ENCODE measurements around the gene USP49.

The USP49 gene

GRCh38 chr6:41877051-41877680, 18.0 kb downstream of the USP49 start:
- no peak for DNase-seq

GRCh38 chr6:41874741-41875140, 20.4 kb downstream of the USP49 start:
- no peak for DNase-seq

- no peak for DNase-seq
Observed at GRCh38 chr6:41872147-41872546, 23.0 kb downstream of the USP49 start.

DNA sequence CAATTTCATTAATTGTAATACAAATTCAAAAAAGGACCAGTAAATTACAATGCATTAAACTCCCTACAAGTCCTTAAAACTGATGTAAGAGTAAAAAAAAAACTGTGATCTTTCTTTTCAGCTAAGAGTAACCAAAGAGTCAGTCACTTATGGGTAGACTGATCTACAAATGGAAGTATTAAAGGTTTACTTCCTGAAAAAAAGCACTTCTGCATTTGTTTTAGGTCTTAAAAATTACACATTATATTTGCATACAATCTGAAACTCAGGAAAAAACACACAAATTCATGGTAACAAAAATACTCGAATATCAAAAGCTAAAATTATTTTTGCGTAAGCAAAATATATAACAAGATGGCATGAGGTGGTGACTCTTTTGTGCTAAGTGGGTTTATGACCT, 23.5 kb downstream of the USP49 start:
- DNase-seq, result no peak

DNA sequence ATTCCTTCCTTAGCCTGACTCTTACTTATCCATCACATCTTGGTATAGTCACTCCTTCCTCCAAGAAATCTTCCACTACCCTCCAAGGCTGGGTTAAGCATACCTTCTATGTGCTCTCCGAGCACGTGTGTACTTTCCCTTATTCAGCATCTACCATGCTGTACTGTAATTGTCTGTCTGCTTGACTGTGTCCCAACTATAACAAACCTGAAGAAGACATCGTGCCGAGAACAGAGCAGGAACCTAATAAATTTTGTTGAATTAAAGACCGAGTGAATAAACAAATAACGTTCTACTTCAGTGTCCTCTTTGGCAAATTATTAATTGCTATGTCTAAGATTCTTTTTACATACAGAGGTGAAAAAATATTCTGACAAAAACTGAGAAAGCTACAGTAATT, 35.8 kb downstream of the USP49 start:
- DNase-seq, result no peak

GRCh38 chr6:41858703-41859102, 36.5 kb downstream of the USP49 start:
- DNase-seq, result no peak

- DNase-seq, result no peak
Observed at GRCh38 chr6:41850861-41851260, 44.3 kb downstream of the USP49 start.

DNA sequence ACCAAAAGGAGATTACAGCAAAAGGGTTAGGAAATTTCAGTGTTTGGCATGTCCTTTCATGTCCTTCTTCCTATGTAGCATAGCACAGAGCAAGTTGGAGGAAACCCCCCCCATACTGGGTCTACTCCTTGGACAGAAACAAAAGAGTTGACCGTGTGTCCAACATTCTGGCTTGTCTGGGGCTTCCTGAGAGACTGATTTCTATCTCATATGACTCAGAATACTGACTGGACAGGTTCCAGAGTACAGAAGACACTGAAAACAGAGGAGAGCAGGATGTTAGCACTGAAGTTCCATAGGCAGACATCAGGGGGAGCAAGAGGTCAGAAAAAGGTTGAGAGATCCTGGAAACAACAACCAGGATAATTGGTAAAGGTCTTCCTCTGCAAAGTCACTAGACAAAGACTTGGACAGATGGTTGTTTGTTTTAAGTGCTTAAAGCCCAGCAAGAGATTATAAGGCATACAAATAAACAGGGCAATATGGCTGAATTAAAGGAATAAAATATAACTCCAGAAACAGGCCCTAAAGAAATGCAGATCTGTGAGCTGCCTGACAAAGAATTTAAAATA, 48.4 kb downstream of the USP49 start:
- peak in 16 of 56 donors; percentile 1 to 49 (median 4) for DNase-seq

- no peak for DNase-seq
Observed at GRCh38 chr6:41843178-41843577, 52.0 kb downstream of the USP49 start.

GRCh38 chr6:41840326-41840725, 54.8 kb downstream of the USP49 start:
- no peak for DNase-seq

DNA sequence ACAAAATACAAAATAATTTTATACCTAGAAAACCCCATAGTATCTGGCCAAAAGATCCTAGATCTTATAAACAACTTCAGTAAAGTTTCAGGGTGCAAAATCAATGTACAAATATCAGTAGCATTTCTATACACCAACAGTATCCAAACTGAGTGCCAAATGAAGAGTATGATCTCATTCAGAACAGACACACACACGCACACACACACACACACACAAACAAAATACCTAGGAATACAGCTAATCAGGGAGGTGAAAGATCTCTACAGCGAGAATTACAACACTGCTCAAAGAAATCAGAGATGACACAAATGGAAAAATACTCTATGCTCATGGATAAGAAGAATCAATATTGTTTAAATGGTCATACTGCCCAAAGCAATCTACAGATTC, 58.5 kb downstream of the USP49 start:
- no peak for DNase-seq

GRCh38 chr6:41836022-41836659, 59.0 kb downstream of the USP49 start:
- DNase-seq, result no peak

DNA sequence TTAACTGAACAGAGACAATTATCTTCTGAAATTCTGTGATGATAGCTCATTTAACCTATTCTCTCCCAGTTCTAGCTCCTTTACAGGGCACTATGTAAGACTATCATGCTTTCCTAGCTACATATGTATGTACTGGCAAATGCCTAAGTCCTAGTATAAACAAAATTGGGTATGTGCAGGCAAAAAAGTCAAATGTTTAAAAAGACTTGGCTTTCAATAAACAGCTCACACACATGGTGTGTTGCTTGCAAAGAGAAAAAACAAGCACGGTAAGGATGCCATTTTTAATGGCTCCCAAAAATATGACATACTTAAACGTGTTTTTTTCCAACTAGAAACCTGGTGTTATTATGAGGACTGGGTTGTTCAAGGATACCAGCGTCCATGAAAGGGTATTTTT, 62.9 kb downstream of the USP49 start:
- no peak for DNase-seq

DNA sequence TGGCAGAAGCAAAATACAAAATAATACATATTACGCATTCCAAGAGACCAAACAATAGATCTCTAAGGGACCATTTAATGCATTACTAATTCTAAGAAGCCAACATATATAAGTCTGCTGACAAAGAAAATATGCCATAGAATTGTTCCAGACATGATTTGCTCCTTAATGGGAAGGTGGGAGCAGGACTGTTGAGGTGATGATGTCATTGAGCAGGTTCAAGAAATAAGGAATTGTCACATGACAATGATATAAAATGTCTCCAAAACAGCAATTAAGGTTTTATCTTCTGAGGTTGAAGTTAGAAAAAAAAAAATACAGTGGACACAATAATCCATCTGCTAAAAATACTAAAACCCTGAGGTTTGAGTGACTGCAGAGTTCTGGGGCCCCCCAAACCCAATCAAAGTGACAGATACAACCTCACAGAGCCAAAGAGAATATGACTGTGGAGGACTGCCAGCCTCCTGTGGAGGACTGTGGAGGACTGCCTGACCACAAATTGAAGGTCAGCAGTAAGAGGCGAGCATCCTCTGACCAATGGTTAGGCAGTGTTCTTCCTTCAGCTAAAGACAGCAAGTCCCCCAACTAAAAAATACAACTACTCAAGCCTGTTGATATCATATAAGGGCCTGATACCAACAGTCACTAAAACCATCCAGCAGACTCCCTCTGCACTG, 68.7 kb downstream of the USP49 start:
- DNase-seq, result no peak

GRCh38 chr6:41824571-41825569, 70.3 kb downstream of the USP49 start:
- DNase-seq, result no peak

DNA sequence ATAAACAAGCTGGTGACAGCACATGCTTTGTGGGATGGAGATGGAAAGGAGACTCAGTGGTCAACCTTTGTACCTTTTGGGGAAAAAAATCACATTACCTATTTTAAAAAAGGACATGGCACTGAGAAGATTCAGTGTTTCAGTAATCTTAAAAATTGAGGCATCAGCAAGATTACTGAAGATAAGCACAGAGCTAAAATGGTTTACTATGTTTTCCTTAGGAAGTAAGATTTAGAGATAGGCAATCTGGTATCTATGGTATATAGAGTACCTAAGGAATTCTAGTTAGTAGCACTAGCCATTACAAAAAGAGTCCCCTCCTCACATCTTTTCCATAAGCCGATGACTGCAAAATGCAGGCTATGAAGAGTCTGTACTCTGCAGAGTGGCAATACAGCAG, 72.0 kb downstream of the USP49 start:
- no peak for DNase-seq

- DNase-seq, result no peak
Observed at GRCh38 chr6:41822021-41822420, 73.2 kb downstream of the USP49 start.

DNA sequence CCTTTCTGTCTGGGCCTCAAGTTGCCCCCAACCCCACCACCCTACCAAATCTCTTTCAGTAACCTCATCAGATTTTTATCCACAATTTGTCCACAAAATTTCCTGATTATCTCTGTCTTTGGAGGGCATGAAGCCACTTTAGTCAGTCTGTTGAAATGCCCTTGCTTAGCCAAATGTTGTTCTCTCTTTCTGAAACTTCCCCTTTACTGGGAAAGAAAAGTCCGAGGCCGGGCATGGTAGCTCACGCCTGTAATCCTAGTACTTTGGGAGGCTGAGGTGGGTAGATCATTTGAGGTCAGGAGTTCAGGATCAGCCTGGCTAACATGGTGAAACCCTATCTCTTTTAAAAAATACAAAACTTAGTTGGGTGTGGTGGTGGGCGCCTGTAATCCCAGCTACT, 73.9 kb downstream of the USP49 start:
- no peak for DNase-seq

- DNase-seq, result no peak
Observed at GRCh38 chr6:41818271-41819054, 76.7 kb downstream of the USP49 start.

- no peak for DNase-seq
Observed at GRCh38 chr6:41815587-41815986, 79.6 kb downstream of the USP49 start.

DNA sequence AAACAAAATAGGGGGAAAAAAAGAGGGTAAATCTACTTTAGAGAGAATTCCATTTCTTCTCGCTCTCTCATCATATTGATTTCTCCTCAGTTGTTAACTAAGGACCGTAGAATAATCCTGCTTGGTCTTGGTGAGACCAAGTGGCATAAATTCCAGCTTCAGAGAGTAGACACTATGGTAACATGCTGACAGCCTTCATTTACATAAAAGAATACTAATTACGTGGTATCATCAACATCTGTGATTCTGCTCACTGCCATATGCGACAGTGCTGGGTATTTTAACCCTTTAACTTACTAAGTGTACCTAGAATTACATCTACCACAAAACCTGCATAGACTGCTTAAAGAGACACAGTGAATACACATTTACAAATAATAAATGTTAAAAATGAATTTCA, 80.5 kb downstream of the USP49 start:
- DNase-seq, result no peak

All from nucleus accumbens (tissue), 56 donors.